Superior temporal gyrus (tissue), 1 donor: Measurements from ENCODE around the gene USH2A.

Source experiments
- DNase-seq: peaks from one replicate; pipeline ENCODE4 v3.0.0-alpha.2; 2016; ENCODE audit errors: extremely low spot score

The USH2A gene

GRCh38 chr1:215780139-215780538 is 643.1 kb downstream of the USH2A start:
- DNase-seq = no peak

- DNase-seq = no peak
Measured at GRCh38 chr1:215779729-215780128, 643.5 kb downstream of the USH2A start.

GRCh38 chr1:215777370-215777925 is 645.8 kb downstream of the USH2A start:
- DNase-seq = no peak

GRCh38 chr1:215776336-215776735 is 646.9 kb downstream of the USH2A start:
- DNase-seq = no peak

- no peak for DNase-seq
Measured at GRCh38 chr1:215772151-215772550, 651.1 kb downstream of the USH2A start.

- DNase-seq = no peak
Measured at GRCh38 chr1:215768303-215768702, 654.9 kb downstream of the USH2A start.

- no peak for DNase-seq
Measured at GRCh38 chr1:215767761-215768160, 655.5 kb downstream of the USH2A start.

GRCh38 chr1:215766521-215766920 is 656.7 kb downstream of the USH2A start:
- no peak for DNase-seq

- DNase-seq = no peak
Measured at GRCh38 chr1:215765833-215766232, 657.4 kb downstream of the USH2A start.

GRCh38 chr1:215761446-215761845 is 661.8 kb downstream of the USH2A start:
- DNase-seq = no peak

GRCh38 chr1:215754112-215754511 is 669.1 kb downstream of the USH2A start:
- no peak for DNase-seq

GRCh38 chr1:215749414-215749813 is 673.8 kb downstream of the USH2A start:
- DNase-seq = no peak

GRCh38 chr1:215748431-215748830 is 674.8 kb downstream of the USH2A start:
- no peak for DNase-seq

- no peak for DNase-seq
Measured at GRCh38 chr1:215744419-215744818, 678.8 kb downstream of the USH2A start.

GRCh38 chr1:215739025-215739424 is 684.2 kb downstream of the USH2A start:
- DNase-seq = no peak

- DNase-seq = no peak
Measured at GRCh38 chr1:215731699-215732098, 691.5 kb downstream of the USH2A start.

- no peak for DNase-seq
Measured at GRCh38 chr1:215730600-215730999, 692.6 kb downstream of the USH2A start.

- no peak for DNase-seq
Measured at GRCh38 chr1:215728169-215728568, 695.1 kb downstream of the USH2A start.

- DNase-seq = no peak
Measured at GRCh38 chr1:215720126-215720525, 703.1 kb downstream of the USH2A start.

- DNase-seq = no peak
Measured at GRCh38 chr1:215719552-215719951, 703.7 kb downstream of the USH2A start.

GRCh38 chr1:215718575-215719287 is 704.5 kb downstream of the USH2A start:
- DNase-seq = no peak

- DNase-seq = no peak
Measured at GRCh38 chr1:215717677-215718426, 705.4 kb downstream of the USH2A start.

GRCh38 chr1:215710899-215711225 is 712.4 kb downstream of the USH2A start:
- DNase-seq = no peak
